ENCODE results near the gene NACC2.
A peak's percentile ranks its signal among the peaks of the same experiment; 100 is the strongest.

NACC2 gene

DNA sequence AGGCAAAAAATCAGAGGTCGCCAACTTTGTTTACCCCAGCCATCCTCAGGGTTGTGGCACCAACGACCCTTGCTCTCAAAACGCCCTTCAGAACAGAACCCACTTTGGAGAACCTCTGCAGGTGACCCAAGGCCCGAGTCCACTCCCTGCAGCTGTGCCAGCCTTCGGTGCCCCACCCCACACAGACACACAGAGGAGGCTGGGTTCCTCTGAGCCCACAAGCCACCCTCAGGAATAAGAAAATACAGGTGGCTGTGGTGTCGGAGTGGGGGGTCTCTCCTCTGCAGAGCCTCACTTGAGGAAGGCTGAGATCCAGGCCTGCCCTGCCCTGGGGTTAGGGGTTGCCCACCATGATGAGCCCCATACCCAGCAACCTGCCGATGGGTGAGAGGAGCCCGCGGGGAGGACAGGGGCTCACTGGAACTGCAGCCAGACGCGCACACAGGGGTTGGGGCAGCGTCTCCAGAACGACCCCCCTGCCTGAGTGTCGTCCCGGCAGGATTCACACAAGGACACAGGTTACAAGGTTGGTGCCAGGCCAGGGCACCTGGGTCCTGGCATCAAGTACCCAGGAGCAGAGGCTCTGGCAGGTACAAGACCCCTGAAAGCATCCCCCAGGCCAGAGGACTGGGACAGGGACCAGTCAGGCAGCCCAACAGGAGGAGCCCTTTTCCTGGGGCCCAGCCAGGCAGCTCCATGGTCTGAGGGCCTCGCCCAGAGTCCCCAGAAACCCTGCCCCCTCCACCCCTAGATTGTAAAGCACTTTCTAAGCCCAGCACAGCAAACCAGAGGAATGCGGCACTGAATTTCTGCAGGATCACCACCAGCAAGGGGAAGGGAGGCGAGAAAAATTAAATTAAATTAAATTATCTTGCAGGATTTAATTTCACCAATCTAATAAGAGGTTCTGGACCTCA is 40.0 kb downstream of the NACC2 start:
- DNase-seq = no peak

DNA sequence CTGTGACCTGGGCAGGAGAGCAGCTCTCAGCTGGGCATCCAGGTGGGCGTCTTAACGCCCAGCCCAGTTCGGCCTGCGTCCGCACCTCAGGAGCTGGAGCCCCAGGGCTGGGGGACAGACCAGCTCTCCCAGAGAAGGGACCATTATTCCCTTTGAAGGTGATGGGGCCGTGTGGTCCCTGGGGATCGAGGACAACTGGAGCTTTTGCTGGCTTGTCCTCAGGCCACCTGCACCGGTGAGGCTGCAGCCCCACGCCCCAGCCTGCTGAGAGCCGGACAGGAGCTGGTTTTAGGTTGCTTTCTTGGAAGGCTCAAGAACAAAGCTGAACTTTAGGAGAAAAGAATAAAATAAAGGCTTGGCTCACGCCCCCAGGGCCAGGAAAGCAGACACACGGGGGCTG is 40.9 kb downstream of the NACC2 start:
- DNase-seq = no peak

DNA sequence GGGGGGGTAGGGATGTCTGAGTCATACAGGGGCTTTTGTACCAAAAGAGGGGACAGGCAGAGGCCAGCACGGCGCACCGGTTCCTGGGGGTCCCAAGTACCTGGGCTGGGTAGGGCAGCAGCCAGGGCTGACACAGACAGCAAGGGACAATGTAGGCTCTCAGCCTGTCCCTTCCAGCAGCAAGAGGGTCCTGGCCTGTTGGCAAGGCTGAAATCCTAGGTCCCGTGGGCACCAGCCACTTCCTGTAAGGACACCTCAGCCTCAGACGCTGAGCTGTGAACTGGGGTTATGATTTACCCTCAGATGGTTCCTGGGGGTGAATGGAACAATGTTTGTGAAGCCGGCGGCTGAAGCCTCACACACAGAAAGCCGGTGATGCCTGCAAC is 41.3 kb downstream of the NACC2 start:
- no peak for DNase-seq

DNA sequence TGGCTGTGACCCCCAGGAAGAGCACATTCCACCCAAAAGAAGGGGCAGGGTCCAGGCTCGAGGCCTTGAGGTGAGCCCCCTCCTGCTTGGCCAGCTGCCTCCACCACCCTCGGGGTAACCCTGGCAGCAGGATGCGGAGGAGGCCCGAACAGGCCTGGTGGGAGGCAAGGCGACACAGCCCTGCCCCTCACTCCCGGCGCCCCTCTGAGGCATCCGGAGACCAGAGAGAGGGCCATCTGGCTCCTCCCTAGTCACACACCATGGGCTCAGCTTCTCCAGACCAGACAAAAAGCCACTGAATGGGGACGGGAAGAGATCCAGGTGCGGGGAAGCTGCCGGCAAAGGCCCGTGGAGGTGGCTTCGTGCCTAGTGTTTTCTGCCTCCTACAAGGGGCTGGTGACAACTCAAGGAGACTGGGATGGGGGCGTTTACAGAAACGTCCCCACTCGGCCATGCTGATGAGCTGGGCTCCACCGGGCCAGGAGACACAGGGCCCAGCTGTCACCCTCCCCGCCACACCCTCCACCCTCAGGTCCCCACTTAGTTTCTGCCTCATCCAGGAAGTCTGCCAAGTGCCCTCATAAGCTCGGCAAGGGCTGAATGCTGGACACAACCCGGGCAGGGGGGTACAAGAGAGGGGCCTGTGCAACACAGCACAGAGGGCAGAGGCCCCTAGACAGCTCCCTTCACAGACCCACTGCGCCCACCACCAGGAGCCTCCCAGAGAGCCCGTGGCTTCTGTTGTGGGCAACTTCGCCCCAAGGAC is 41.9 kb downstream of the NACC2 start:
- no peak for DNase-seq

DNA sequence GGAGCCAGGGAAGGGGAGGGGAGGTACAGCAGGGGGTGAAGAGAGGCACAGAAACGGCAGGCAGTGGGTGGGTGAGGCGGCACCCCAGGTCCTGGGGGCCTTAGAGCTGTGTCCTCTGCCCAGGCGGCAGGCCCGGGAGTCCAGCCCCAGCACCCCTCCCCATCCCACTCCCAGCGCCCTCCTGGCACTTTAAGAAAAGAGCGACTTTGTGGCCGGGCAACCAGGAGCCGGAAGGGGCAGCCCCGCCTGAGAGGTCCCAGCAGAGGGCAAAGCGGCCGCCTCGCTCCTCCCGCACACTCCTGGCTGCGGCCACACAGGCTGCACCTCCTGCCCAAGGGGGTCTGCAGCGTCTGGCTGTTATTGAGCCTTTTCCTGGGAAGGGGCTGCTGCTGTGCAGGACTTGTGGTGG is 42.6 kb downstream of the NACC2 start:
- peak; percentile 41 to 59 for DNase-seq

DNA sequence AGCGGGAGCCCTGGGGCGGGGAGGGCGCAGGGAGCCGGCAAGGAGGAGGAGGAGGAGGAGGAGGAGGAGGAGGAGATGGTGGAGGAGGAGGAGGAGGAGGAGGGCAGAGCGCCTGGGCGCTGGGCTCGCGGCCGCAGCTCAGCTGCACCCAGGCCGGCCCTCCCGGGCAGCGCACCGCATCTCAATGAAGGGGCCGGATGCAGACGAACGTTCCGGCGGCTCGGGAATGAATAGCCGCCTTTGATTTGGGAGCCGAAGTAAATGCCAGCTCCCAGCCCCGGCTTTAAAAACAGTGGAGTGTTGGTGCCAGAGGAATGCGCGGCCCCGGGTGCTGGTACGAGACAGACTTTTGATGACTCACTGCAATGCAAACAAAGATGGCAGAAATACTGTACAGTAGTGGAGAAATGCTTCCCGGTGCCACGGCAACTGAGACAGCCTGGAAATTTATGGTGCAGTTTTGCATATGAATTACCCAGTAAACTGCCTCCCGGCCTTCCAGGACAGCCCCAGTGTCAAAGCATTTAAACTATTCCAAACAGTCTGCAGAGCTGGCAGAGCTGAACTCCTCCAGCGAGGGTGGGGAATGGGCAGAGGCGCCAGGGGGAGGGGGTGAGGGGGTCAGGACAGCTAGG is 43.1 kb downstream of the NACC2 start:
- DNase-seq = peak; percentile 72 to 96

DNA sequence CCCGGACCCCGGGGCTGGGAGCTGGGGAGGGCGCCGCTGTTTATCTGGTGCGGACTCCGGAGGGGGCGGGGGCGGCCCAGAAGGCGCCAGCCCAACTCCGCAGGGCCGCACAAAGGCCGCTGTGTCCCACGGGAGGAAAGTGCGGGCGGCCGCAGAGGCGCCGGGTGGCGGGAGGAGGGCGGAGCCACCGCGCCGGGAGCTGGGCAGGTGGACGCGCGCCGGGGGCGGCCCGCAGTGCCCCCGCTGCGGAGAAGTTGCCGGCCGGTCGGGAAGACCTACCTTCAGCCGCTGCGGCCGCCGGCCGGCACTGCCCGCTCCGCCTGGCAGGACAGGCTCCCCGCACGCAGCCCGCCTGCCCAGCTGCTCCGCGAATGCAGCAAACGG is 43.6 kb downstream of the NACC2 start:
- no peak for DNase-seq

DNA sequence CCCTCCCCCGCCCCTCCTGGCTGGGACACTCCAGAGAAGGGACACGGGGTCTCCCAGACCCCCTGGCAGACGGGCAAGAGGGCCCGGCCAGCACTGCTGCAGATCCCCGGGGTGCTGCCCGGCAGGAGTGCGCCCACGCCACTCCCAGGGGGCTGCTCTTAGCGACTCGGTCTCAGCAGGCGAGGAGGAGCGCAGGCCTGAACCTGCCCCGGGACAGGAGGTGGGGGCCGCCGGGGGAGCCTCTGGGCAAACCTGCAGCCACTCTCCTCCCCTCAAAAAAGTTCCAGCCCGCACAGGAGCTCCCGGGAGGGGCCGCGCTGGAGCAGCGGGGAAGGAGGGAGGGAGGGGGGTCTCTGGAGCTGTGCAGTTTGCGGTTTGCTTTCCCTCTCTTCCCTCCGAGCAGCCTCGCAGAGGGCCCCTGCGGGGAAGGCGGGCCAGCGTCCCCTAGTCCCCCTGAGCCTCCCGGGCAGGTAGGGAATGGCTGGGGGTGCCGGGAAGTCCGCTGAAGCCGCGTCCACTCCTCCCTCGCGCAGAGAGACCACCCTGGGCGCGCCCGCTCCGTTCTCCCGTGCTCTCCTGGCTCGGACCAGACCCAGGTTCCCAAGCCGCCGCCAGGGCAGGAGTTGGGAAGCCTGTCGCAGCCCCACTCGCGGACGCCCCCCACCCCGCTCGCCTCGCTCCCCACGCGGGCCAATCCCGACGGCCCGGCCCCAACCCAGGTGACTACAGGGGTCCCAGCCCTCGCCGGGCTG is 44.2 kb downstream of the NACC2 start:
- no peak for DNase-seq

DNA sequence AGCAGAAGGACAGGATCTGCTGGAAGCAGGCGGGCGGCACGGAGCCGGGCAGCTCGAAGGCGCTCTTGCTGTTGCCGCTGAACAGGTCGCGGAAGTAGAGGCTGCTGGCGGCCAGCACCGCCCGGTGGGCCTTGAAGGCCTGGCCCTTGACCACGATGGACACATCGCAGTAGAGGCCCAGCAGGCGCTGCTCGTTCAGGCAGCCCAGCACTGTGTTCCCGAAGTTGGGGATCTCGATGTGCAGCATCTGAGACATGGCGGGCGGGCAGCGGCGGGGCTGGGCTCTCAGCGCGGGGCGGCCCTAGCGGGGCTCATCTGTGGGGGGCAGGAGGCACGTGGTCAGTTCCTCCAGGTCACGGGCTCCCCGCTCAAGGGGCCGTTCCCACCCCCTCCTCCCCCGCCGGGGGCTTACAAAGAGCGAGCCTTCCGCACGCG is 44.8 kb downstream of the NACC2 start:
- DNase-seq = no peak

DNA sequence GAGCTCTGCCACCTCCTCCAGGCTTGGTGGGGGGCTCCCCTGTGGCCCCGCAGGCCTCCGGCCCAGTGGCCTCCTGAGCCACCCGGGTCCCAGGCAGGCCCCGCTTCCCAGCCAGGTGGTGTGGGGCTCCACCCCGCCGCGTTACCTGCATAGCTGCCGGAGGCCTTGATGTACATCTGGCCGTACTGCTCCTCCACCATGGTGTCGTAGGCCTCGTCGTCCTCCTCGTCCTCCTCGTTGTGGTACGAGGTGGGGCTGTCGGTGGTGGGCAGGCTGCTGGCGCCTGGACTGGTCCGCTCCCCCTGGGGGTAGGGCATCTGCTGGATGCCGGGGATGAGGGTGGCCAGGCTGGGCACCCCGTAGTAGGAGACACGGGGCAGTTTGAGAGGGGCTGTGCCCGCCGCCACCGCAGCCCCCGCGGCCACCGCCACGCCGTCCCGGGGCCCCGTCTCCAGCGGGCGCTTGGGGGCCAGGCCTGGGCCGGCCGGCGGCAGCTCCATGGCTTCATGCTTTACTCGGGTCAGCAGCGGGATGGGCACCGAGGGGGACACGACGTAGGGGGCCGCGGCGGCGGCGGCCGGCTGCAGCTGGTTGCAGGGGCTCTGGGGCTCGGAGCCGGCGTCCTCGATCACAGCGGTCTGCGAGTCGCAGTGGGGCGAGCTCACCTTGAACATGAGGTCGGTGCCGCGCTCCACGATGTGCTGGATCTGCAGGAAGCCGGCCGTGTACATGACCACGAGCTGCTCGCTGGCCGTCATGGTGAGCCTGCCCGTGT is 45.4 kb downstream of the NACC2 start:
- DNase-seq = no peak

DNA sequence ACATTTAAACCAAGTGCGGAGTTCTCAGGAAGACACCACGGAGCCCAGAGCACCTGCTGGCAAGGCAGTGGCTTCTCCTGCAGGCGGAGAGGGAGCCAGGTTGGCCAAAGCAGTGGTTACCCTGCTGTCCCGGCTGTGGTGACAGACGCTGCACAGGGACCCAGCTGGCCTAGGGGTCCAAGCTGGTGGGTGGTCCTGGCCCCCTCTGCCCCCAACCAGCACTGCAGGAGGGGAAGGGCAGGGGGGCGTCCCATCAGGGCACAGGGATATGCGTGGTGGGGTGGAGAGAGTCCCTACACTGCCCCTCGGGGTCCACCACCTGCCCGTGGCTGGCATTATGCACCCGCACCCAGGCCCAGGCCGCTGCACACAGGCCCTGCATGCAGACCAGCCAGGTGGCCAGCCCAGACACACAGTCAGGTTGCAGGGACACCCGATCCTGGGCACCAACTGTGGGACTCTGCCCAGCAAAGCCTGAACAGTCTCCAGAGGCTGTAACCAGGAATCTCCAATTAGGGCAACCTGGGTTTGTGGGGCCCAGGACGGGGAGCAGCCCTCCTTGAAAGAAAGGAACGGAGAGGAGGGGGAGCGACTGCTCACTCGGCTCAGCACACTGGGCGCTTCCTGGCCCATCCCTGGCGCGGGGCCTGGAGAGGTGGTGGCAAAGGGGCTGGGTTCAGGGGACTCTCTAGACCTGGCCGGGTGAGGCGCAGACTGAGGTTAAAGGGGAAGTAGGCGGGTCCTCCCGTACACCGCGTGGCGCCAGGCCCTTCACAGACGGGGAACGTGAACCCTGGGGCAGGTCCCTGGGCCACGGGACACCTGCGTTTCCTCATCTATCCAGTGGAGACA is 46.3 kb downstream of the NACC2 start:
- DNase-seq = no peak

DNA sequence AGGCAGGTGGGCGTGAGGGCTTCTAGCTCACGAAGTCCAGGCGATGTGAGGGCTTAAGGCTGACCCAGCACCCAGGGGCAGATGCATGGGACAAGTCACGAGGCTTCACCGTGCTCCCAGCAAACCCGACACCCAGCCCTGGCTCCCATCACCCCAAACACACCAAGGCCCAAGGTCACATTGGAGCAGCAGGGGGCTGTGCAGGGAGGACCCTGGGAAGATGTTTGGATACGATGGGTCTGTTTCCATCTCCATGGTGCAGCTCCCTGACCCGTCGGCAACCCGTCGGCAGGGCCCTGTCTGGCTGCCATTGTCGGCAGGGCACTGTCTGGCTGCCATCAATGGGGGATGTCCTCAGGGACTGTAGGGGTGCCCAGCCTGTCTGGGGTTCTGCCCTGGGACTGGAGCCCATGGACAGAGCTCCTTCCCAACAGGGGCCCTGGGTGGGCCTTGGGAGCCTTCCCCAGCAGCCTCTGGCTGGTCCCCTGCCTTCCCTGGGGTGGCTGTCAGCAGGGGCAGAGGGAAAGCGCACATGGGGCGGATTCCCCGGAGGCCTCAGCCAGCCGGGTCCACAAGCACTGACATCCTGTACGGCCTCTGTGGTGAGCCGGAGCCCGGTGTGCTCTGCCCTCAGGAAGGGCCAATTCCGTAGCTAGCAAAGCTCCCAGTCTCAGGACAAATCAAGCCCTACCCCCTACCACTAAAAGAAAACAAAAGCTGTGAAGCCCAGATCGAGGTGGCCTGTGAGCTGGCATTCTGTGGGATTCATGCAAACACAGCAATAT is 47.1 kb downstream of the NACC2 start:
- DNase-seq = no peak

DNA sequence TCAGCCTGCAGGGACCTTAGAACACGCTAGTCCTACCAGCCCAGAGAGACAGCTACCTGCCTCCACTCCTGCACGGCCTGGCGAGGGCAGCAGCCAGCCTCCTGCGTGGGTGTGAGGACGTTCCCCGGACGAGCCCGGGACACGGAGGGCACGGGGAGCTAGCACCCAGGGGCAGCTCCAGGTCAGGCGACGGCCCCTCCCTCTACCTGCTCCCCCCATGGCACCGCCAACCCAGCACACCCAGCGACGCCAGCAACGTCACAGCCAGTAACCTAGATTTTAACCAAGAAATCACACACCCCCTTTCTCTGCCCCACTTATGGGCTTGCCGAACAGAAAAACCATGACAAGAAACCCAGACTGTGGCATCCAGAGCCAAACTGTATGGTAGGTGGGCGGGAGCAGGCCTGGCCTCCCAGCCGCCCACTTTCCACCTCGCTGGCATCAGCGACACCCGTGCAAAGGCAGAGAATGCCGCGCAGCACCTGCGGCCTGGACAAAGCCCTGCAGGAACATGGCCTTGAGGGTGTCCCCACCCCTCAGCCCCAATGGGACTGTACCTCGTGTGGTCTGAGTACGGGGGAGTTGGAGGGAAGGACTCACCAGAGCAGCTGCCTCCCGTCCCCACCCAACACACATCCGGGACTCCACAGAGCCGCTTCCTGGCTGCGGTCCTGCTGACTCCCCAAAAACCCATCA is 47.9 kb downstream of the NACC2 start:
- no peak for DNase-seq

DNA sequence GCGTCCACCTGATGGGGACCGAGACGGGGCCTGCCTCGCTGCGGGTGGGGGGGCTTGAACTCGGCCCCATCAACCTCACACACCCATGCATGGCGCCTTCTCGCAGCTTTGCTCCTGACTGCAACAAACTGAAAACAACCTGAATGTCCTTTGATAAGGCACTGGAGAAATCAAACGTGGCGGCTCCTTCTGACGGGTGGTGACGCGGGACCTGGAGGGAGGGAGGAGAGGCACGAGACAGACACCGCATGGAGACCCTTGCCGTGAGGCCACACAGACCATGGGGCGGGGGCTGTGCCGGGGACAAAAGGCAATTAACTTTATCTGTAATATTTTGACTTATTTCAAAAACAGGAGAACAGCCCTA is 48.6 kb downstream of the NACC2 start:
- DNase-seq = no peak

DNA sequence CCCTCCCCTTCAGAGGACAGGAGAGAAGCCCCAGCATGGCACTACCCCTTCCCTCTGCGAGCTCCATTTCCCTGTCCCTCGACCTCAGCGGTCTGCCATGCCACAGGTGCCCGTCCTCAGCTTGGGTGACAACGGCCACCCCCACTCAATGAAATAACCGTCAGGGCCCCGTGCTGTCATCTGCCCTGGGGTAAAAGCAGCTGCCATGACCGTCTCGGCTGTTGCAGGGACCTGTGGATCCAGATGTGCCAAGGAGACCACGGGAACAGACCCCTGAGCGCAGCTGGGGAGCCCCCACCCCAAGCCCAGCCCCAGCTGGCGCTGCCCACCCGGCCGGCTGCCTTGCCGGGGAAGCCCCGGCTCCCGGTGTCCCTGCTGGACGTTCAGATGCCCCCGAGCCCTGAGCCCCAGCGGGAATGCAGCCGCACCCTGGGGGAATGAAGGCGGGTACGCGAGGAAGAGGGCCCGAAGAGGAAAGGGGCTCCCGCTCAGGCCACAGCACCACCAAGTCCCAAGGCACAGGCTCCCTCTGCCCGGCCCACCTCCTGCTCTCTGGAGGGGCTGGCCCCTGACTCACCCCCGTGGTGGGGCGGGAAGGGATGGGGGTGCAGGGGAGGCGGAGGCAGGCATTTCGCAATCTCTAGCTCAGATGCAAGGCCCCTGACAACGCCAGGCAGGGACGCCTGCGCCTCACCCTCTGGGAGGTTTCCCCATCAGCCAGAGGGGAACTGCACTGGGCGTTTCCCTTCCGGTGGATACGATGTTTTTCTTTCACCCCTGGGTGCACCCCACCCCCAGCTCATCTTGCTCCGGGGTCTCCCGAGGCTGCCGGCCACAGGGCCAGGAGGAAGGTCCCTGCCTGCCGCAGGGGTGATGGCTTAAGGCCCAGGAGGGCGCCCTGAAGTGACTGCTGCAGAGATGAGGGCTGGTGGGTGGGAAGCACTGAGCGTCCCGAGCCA is 49.2 kb downstream of the NACC2 start:
- no peak for DNase-seq

DNA sequence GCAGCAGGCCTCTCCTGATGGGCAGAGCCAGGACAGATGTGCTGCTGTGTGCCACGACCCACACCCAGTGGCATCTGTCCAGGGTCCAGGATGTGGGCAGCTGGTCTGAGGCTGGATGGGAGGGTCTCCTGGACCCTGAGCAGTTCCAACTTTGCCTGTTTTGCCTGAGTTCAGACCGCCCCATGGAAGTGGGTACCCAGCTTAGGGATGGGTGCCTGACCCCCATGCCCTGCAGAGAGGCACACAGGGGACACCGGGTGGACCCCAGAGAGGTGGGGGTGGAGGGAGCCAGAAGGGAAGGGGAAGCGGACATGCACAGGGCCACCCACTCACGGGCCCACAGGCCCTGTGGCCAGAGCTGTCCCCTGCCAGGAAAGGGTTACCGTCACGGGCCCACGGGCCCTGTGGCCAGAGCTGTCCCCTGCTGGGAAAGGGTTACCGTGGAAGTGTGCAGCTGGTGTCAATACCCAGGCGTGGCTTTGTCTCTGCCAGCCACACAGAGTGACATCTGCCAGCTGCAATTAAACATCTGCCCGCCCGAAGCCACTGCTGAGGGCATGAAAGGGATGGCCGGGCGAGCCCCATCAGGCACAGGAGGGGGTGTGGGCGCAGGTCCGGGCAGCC is 50.0 kb downstream of the NACC2 start:
- no peak for DNase-seq

DNA sequence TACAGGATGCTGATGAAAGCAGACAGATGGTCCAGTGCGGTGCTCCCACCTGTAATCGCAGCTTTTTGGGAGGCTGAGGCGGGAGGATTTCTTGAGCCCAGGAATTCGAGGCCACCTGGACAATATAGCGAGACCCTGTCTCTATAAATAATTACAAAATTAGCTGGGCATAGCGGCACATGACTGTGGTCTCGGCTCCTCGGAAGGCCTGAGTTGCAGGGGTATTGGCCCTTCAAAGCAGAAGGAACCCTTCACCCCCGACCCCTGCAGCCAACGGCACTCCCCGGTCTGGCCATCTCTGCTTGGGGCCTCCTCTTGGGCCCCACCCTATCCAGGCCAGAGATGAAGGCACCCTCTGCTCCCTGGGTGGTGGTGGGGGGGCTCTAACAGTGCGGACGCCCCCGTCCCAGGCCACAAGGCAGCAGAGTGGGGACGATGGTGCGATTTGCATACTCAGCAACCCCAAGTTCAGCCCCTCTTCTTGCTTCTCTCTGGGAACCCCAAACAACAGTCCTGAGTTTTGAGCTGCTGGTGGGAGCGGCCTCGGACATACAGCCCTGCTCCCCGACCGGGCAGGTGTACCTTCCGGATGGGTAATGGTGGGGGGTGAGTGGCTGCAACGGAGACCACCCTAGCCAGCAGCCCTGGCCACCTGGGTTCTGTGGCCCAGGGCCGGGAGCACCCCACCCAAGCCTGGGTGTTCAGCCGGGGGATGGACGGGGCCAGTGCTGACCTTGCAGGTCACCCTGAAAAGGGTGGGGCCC is 50.7 kb downstream of the NACC2 start:
- no peak for DNase-seq

Data from SW 1271 (cell line).